Measurements from ENCODE around the gene GNAQ. TPM values are rescaled to one million over a fixed set of nuclear protein-coding genes. Genes with fewer than 3 reads are reported as not detected.

The GNAQ gene
- total and polyA plus RNA-seq, 2 of the 4 experiments (the other 2 are of a cell fraction), result 23.1 to 50.7 TPM

DNA sequence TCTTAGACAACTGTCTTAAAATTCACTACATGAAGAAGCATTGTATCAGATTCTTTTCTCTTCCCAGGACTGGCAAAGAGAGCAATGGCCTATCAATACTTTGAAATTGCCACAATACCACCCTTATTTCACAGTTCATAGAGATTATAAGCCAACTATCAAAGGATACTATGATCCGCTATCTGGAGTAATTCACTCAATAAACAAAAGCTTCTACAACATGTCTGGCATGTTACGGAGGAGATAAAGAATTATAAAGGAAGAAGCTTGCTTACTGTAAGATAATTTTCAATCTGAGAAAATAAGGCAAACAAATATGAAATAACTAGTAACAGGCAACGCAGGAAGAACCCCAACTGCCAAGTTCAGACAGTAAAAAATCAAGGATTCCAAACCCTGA lies 114.8 kb downstream of the GNAQ start:
- TF ChIP-seq CHD1 (IDR thresholded peaks at IDR 0.05; ENCODE audit: low read depth, low read length) (no peak), MAFK (IDR thresholded peaks at IDR 0.05; ENCODE audit: low read depth, low read length) (no peak), NFE2L2 (IDR thresholded peaks at IDR 0.05; ENCODE audit: low read depth, low read length) (no peak), MAZ (IDR thresholded peaks at IDR 0.05; ENCODE audit: borderline replicate concordance, low read depth, low read length) (no peak), CEBPB (IDR thresholded peaks at IDR 0.05; ENCODE audit: low read depth, low read length) (no peak), RAD21 (IDR thresholded peaks at IDR 0.05; ENCODE audit: low read length) (no peak), FOS (IDR thresholded peaks at IDR 0.05; ENCODE audit: low read depth, low read length) (no peak)
- TF ChIP-seq, protein P1, sequence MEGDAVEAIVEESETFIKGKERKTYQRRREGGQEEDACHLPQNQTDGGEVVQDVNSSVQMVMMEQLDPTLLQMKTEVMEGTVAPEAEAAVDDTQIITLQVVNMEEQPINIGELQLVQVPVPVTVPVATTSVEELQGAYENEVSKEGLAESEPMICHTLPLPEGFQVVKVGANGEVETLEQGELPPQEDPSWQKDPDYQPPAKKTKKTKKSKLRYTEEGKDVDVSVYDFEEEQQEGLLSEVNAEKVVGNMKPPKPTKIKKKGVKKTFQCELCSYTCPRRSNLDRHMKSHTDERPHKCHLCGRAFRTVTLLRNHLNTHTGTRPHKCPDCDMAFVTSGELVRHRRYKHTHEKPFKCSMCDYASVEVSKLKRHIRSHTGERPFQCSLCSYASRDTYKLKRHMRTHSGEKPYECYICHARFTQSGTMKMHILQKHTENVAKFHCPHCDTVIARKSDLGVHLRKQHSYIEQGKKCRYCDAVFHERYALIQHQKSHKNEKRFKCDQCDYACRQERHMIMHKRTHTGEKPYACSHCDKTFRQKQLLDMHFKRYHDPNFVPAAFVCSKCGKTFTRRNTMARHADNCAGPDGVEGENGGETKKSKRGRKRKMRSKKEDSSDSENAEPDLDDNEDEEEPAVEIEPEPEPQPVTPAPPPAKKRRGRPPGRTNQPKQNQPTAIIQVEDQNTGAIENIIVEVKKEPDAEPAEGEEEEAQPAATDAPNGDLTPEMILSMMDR (conservative IDR thresholded peaks at IDR 0.05; ENCODE audit: low read depth, low read length), result no peak
- TF ChIP-seq, protein P2, sequence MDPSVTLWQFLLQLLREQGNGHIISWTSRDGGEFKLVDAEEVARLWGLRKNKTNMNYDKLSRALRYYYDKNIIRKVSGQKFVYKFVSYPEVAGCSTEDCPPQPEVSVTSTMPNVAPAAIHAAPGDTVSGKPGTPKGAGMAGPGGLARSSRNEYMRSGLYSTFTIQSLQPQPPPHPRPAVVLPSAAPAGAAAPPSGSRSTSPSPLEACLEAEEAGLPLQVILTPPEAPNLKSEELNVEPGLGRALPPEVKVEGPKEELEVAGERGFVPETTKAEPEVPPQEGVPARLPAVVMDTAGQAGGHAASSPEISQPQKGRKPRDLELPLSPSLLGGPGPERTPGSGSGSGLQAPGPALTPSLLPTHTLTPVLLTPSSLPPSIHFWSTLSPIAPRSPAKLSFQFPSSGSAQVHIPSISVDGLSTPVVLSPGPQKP (IDR thresholded peaks at IDR 0.05; ENCODE audit: borderline replicate concordance, low read depth, low read length), result no peak
- TF ChIP-seq, protein P3, sequence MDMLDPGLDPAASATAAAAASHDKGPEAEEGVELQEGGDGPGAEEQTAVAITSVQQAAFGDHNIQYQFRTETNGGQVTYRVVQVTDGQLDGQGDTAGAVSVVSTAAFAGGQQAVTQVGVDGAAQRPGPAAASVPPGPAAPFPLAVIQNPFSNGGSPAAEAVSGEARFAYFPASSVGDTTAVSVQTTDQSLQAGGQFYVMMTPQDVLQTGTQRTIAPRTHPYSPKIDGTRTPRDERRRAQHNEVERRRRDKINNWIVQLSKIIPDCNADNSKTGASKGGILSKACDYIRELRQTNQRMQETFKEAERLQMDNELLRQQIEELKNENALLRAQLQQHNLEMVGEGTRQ (IDR thresholded peaks at IDR 0.05; ENCODE audit: low read depth, low read length), result no peak
- dilution Hi-C loops (cut with HindIII; ENCODE audit: low sequenced_read_pairs, unreplicated experiment) (no loop called here), in situ Hi-C loops (cut with MboI; ENCODE audit: low sequenced_read_pairs) (no loop called here), intact Hi-C loops (cut with micrococcal nuclease) (no loop called here)
- H3K4me3 ChIP-seq (ENCODE audit: insufficient read depth, low read depth, low read length), result no peak overlapping the region
- no peak overlapping the region for H4K91ac ChIP-seq (ENCODE audit: insufficient read depth, low read depth, low read length)
- no peak overlapping the region for H2AK5ac ChIP-seq (ENCODE audit: low read depth, low read length)
- ATAC-seq (ENCODE audit: low read depth), result no peak
- no peak for DNase-seq
- BruUV-seq (replicated peaks), result no TSS peak
- no peak overlapping the region for H2BK15ac ChIP-seq (ENCODE audit: low read depth, low read length)
- no peak overlapping the region for H3K14ac ChIP-seq (replicated peaks; ENCODE audit: low read depth, low read length)
- no peak overlapping the region for H3K56ac ChIP-seq (ENCODE audit: extremely low read depth, insufficient read depth, low read length)
- no peaks in the 10 kb centered on the region for H3K27me3 ChIP-seq (ENCODE audit: control insufficient read depth, insufficient read depth, low read length)
- no peak overlapping the region for H3K9ac ChIP-seq (ENCODE audit: low read depth, low read length)
- H2AFZ ChIP-seq (replicated peaks; ENCODE audit: low read length, poor library complexity), result no peak overlapping the region
- no peak overlapping the region for H3K23ac ChIP-seq (ENCODE audit: low read depth, low read length)
- no peaks in the 10 kb centered on the region for H3K4me1 ChIP-seq (ENCODE audit: control insufficient read depth, insufficient read depth, low read length)
- POLR2A ChIA-PET (ENCODE audit: unreplicated experiment), result no interaction called here
- H3K9me1 ChIP-seq (ENCODE audit: insufficient read depth, low read length), result peaks cover 2% of the 10 kb centered on the region; the same call in 1 of the 2 replicates
- H3K27ac ChIP-seq (ENCODE audit: insufficient read depth, low read length), result no peak overlapping the region
- CTCF ChIA-PET, result interaction anchor here (0.6 kb wide), 1 partner anchor 728 kb away, joined by 3 read pairs; no protein-coding TSS in a partner anchor
- H4K8ac ChIP-seq (ENCODE audit: low read depth in 2 of 2, low read length in 2 of 2), result no peak overlapping the region
- WGBS, 2 experiments (ENCODE audit: extremely low coverage in 2 of 2, insufficient read length in 1 of 2), result no CpG with 5 or more reads among the region's 3 CpGs
- no peaks in the 10 kb centered on the region for H3K9me3 ChIP-seq (ENCODE audit: control insufficient read depth, insufficient read depth, low read length)
- H2BK5ac ChIP-seq (ENCODE audit: low read depth, low read length, poor library complexity, severe bottlenecking), result no peak overlapping the region
- H2AK9ac ChIP-seq (replicated peaks; ENCODE audit: low read depth, low read length, poor library complexity), result no peak overlapping the region
- no peak overlapping the region for H4K5ac ChIP-seq (ENCODE audit: low read depth, low read length)
- H3K79me1 ChIP-seq (ENCODE audit: low read depth in 1 of 2, low read length in 2 of 2), result peaks cover 18 to 27% of the 10 kb centered on the region in 2 experiments
- H3K18ac ChIP-seq (ENCODE audit: low read depth, low read length), result no peak overlapping the region
- no peak overlapping the region for H2BK120ac ChIP-seq (ENCODE audit: low read depth, low read length)
- H4K20me1 ChIP-seq (ENCODE audit: insufficient read depth, low read length), result peaks cover 2% of the 10 kb centered on the region; the same call in 1 of the 2 replicates
- H3K4me2 ChIP-seq (ENCODE audit: low read depth, low read length), result no peak overlapping the region
- H2BK20ac ChIP-seq (ENCODE audit: low read depth, low read length), result no peak overlapping the region
- H3K36me3 ChIP-seq (ENCODE audit: control insufficient read depth, insufficient read depth, low read length), result peaks cover 6% of the 10 kb centered on the region
- H3K4ac ChIP-seq (ENCODE audit: low read depth, low read length), result no peak overlapping the region

Measured in IMR-90 (cell line).